ENCODE results near the gene MED13L.
A peak's percentile ranks its signal among the peaks of the same experiment; 100 is the strongest.

Gene MED13L

DNA sequence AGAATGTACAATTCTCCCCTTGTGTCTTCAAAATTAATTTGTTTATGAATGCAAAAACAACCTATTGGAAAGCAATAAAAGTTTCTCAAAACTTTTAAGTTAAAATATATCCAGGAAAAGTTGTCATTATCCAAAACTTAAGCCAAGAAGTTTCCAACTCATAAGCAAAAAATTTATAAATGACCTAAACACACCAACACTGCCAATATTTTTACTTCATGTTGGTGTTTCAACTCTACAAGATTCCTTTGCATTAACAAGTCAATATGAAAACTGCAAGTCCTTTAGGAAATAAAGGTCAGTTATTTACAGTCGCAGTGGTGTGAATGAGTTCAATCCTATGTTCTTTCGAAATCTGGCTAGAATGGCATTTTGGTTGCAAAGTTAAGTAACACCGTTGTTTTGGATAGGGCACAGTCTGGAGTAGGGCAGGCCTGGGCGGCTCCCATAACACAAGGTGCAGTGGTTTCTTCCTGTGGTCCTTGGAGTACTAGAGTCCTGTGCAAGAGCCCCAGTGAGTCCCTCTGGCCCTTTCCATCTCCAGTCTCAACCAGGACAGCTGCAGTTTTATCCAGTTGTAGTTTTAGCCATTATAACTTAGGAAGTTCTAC lies 151.4 kb downstream of the MED13L start:
- DNase-seq: no peak

DNA sequence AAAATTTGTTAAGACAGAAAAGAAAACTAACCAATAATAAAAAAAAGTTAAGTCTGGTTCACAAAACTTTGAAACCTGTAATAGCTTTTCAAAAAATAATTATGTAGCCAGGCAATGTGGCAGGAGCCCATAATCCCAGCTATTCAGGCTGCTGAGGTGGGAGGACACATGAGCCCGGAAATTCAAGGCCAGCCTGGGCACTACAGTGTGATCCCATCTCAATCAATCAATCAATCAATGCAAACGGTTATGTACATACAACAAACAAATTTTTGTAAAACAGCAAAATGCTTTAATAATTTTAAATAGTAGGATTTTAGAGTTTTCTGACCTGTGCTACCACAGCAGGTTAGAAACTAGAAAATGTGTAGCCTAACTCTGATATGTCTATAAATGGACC lies 152.4 kb downstream of the MED13L start:
- DNase-seq: no peak

DNA sequence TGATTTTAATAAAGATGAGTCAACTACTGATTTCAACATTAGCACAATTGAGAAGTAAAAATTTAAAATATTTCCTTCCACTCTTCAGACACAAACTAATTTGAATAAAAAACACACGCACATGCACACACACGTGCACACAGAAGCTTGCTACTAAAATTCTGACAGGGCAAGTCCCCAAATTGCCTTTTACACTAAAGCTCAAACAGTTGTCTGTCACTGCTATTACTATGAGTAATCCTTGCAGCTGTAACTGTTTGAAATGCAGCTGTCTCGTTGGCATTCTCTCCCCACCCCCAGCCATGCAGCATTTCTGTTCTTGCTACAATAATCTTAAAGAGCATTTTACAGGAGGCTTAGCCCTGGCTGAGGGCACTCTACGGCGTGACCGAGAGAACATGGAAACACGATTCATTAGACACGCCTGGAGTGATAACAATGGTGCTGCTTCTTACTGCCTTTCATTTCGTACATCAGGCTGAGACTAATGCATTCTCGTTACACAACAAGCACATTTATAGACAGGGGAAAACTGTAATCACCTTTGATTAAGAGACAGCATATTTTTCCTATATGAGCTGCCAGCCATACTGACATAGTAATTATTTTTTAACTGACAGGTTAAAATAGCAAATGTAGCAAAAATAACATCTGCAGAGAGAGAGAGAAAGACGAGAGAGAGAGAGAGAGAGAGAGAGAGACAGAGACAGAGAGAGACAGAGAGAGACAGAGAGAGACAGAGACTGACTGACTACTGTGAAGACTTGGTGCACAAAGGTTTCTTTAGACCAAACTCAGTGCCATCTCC lies 153.8 kb downstream of the MED13L start:
- peak in 1 of 5 donors; percentile 80 for DNase-seq

DNA sequence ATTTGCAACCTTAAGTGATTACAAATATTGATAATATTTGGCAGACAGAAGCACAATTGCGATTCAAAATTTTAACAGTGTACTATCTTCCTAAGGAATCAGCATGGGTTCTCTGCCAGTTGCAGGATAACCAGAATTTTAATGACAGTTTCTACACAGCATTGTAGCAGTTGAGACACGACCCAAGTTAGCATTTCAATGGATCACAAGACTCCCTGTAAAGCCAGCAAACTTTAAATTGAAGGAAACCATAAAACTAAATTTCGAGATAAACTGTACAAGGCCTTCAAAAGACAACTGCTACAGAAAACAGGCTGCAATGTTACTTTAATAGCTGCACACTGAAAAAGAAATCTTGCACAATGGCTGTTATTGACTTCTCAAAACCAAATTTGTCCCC lies 154.9 kb downstream of the MED13L start:
- DNase-seq: no peak

DNA sequence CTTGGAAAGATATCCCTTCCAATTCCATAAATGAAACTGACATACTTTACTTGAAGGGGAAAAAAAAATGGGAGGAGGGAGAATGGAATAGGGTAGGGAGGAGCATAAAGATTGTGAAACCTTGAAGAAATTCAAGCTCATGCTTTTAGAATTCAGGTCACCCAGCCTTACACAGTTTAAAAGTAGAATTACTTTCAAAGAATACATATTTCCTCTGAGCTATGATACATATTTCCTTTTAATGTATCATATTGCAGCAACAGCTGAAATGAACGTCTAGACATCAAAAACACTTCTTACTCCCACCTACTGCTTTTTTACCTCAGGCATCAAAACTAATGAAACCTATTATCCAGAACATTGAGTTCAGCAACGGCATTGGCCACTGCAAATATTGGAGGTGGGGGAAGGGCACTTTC lies 156.0 kb downstream of the MED13L start:
- DNase-seq: no peak

DNA sequence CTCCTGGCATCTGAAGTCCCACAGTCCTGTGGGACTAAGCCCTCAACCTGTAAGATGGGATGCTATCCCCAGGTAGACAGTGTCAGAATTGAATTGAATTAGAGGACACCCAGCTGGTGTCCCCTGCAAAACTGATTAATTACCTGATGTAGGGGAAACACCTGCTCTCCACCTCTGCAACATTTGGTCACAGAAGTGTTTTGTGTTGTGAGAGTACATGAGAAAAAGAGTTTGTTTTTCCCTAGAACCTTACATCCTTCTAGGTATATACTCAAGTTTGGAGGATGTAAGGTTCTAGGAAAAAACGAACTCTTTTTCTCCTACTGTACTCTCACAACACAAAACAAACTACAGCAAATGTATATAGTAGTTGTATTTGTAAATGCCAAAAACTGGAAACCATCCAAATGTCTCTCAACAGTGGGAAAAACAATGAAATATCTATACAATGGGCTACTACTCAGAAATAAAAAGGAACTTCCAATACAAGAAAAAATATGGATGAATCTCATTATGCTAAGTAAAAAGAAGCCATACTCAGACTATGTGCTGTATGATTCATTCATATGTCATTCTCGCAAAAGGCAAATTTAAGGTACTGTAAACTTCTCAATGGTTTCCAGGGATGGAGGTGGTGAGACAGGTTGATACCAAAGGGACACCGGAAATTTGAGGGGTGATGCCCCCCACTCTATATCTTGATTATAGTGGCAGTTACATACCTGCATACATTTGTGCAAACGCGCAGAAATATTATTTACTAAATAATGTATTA lies 160.7 kb downstream of the MED13L start:
- DNase-seq: no peak

DNA sequence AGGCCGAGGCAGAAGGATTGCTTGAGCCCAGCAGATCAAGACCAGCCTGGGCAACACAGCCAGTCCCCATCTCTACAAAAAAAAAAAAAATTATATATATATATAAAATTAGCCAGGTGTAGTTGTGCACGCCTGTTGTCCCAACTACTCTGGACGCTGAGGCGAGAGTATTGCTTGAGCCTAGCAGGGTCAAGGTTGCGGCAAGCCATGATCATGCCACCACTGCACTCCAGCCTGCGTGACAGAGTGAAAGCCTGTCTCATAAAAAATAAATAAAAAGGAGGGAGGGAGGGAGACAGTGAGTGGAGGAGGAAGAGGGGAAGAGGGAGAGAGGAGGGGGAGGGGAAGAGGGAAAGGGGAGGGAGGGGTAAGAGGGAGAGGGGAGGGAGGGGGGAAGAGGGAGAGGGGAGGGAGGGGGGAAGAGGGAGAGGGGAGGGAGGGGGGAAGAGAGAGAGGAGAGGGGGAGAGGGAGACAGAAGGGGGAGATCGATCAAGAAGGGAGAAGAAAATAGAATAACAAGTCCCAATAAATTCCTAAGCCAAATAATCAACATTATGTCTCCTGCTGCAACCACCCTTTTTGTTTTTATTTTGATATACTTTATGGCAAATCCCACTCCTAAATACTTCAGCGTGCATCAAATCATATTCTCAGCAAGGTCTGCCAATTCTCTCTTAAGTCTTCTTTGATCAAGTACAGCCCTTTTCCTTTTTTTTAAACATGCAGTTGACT lies 163.9 kb downstream of the MED13L start:
- DNase-seq: no peak

DNA sequence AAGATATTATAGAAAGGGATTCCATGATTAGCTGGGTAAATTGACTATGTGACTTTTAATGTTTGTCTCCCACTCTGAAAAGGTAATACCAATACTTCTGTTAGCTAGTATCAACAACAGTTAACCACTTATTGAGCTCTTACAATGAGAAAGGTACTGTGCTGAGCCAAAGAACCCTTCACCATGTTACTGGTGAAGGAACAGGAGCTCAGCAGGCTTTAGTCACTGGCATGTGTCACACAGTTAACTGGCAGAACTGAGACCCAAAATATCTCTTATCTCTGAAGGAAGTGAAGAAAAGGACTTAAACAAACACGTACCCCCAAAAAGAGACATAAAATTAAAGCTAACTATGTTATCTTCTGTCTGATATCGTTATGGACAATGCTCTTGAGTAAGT lies 170.6 kb downstream of the MED13L start:
- DNase-seq: no peak

DNA sequence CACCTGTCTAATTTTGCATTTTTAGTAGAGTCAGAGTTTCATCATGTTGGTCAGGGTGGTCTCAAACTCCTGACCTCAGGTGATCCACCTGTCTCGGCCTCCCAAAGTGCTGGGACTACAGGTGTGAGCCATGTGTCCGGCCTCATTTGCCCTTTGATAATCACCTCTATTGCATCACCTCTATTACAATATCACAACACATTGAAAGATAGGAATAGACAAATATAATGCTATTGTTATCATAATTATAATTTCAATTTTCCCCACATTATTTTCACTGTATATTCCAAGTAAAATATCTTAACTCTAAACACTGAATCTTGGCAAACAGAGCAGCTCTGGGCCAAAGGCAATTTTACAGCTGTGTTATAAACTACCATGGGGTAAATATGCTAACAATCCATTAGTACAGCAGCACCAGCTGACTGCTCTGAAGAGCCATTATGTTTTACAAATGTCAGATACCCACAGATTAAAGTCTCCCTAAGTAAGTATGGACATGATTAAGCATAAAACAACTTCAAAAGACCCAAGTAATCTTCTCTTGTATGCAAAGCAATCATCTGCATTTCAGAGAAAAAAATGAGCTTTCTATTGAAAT lies 173.2 kb downstream of the MED13L start:
- no peak for DNase-seq

DNA sequence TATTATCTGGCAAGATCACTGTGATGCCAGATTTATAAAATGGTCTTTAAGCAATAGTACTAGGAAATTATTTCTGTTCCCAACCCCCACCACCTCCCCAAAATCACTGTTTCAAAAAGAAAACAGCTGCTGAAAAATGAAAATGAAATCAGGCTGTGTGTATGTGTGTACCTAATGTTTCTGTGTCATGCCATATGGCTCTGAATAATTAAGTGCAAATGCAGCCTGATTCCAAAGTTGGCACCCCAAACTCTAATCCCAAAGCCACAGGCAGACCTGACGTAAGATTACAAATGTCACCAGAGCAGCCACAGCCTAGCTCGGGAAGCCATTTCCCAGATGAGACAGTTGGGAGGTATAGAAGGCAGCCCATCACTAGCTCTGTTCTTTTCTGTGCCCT lies 175.5 kb downstream of the MED13L start:
- DNase-seq: no peak

DNA sequence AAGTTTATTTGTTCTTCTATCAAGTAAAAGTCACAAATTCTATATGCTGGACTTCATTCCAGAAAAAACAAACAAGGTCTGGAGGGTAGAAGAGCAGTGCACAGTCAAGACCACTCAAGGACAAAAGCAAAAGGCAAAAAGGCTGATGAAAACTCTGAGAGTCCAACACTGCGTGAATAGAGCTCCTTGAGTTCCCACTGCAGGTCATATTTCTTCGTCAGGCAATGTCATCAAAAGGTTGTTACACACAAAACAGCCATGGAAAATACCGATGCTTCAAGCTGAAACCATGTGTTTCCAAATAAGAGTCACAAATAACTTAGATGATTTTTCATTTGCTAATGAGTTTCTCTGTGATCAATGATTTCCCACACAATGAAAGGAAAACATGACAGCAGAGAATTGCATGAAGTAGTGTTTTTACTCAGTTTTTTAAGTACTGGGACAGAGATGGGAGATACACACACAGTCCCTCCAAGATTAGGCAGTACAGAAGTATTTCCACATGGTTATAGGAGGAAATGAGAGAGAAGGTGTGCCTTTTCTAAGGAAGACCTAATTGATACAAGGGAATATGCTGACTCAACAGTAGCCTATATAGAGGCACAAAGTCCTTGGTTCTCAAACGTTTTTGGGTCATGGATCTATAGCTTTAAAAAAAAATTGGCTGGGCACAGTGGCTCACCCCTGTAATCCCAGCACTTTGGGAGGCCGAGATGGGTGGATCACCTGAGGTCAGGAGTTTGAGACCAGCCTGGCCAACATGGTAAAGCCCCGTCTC lies 177.7 kb downstream of the MED13L start:
- peak in 1 of 5 donors; percentile 2 for DNase-seq

DNA sequence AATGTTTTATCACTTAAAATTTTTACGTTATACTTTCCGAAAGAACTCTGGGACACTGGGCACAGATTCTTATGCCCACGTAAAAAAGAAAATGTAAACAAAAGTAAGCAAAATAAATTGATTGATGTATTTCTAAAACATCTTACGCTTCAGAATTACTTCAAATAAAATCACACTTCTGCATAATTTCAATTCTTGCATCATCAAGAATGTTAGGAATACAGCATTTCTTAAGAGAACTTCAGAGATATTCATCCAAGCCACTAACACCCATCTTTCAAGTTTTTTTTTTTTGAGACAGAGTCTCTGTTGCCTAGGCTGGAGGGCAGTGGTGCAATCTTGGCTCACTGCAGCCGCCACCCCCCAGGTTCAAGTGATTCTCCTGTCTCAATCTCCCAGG lies 180.6 kb downstream of the MED13L start:
- no peak for DNase-seq

DNA sequence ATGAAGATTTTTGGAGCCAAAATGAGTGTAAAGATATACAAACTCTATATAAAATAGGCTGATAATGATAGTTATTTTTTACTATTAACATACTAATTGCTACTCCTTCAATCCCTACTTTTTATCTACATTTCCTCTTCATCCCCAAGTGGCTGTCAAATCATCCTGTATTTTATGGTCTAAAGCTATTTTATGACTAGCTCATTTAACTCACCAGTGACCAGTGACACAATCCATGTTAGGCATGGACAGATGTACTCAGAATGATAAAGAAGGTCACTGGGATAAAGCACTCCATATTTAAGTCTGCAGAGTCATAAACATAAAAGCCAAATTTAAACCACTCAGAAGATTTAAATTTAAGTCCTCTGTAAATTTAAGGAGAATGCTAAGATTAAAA lies 183.0 kb downstream of the MED13L start:
- no peak for DNase-seq

DNA sequence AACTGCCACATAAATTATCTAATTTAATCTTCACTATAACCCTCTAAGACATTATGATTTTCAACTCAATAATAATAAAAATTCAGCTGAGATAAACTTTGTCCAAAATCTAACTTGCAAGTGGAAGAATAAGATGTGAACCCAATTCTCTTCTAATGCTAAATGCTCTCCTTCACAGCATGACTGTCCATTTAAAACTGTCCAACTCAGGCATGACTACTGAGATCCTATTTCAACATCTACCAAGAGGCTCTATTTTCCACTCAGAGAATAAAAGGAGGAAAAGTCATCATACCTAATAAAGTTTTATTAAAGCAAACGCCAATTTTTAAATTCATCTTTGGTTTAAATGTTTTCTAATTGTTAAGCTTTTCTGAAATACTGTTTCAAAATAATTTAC lies 183.6 kb downstream of the MED13L start:
- DNase-seq: no peak

DNA sequence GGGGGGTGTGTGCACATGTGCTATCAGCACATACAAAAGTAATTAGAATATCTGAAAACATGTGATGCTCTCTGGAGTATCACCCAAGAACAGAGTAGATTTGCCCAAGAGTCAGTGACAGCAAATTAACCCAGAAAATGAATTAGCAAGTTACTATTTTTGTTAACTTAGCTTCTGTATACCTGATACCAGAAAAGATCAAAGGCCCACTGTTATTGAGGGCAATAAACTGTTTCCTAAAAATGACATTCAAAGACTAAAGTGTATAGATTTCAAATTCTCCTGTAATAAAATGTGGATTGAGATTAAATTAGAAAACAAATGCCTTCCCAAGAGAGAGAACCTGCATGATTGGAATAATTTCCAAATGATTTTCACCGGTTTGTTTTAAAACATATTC lies 184.7 kb downstream of the MED13L start:
- DNase-seq: no peak

DNA sequence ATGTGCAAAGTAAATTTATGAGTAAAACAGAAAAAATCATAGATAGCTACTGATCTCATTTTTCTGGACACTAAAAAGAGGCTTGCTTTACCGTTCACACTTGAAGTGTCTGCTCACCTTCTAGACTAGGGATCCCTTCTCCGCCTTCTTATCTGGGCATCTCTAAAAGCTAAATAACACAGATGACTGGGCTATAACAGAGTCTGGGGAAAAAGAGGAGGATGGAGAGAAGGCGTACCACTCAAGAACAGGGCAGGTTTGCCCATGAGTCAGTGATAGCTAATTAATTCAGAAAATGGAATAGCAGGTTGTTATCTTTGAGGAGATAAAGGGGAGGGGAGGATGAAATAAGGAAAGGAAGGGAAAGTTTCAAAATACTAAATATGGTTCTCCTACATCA lies 185.3 kb downstream of the MED13L start:
- no peak for DNase-seq

DNA sequence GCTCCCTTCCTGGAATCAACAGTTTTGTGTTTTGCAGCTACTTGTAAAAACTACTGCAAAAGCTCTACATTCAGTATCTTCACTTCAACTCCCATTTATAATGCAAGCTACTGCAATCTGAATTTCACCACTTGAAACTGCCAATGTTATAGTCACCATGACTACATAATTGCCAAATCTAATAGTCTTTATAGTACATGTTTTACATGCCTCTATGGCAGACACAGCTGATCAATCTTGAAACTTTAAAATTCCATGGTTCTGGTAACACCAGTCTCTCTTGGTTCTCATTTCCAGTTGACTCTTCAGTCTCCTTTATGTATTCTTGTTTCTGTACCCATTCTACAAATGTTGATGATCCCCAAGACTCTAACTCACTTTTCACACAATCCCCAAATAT lies 185.9 kb downstream of the MED13L start:
- DNase-seq: no peak

DNA sequence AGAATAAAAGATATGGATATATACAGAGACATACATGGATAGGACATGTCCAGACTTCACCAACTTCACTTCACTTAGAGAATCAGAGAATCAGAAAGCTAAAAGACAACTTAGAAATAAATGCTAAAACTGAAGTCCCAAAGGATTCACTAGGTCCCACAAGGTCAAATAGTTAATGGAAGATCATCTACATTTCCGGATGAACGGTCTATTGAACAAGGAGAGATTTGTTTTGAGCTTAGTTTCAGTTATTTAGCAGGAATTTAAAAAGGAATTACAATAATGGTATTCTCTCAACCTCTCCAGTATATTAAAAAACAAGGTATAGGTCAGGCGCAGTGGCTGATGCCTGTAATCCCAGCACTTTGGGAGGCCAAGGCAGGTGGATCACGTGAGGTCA lies 187.0 kb downstream of the MED13L start:
- no peak for DNase-seq

DNA sequence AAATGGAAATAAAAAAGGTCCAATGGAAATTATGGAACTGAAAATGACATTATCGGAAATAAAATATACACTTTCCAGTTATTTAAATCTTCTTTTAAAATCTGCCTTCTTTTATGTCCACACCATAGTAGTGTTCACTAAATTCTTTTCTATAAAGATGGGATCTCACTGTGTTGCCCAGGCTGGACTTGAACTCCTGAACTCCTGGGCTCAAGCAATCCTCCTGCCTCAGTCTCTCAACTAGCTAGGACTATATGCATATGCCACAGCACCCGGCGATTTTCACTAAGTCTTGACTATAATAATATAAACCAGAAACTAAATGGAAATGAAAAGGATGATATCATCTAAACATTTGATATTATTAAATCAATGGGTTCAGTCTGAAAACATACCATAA lies 188.4 kb downstream of the MED13L start:
- DNase-seq: no peak

DNA sequence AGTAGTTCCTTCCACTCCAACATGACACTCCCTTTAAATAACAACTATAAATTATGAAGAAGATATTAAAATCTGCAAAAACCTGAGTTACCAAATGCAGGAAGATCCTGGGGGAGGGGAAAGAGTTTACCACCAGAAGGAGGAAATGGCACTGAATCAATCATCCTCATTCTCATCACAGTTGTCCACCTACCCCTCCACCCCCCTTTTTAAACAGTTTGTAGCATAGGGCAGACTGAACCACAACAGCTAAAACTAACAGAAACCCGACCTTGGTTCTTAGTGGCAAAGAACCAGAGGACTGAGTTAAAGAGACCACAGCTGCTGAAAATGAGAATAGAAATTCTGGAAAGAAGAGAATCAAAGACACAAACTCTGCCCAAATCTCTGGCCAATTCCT lies 189.5 kb downstream of the MED13L start:
- peak in 1 of 5 donors; percentile 68 for DNase-seq

DNA sequence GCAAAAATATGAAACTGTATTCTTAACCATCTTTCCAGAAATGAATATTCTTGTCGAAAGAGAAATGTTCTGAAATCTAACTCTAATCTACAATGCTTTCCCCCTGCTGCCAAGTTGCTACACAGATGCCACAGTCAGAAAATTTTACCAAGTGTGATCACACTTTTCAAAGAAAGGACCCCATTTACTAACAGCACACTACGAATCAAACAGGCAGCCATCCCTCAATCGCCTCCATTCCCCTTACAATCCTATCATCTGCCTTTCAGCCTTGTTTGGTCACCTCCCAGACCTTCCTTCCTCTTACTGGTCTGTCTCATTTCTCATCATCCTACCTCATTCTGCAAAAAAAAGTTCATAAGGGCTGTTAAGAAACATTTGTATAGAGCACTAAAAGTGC lies 190.1 kb downstream of the MED13L start:
- peak in 1 of 5 donors; percentile 39 for DNase-seq

DNA sequence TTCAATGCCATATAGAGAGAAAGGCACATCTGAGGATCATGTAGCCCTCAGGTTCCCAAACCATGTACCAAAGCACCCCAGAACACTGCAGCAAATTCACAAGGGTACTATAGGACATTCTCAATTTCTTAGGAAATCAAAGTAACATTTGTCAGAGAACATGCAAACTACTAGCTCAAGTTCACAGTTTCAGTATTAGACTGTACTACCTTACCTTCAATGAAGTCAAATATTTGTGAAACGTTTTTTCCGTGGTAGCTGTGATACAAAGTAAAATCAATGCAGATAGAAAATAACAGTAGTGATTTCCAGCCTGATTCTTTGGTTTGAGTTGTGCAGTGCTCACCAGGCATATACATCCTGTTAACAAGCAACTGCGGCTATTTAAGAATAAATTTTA lies 197.1 kb downstream of the MED13L start:
- DNase-seq: no peak

Data from T-helper 1 cell (primary cell).